Hepatocyte (in vitro differentiated cells): ENCODE results near the gene ALPG. TPM values are rescaled to one million over a fixed set of nuclear protein-coding genes. Genes with fewer than 3 reads are reported as not detected.

Experiments used
- DNase-seq: peaks from one replicate; pipeline ENCODE4 v3.0.0-alpha.2; 2016; ENCODE audit warnings: low spot score
- H2AFZ ChIP-seq: fragments of 200-600 bp; sonication (generic); 2 replicates; pipeline ENCODE4 v1.6.0; 2016; ENCODE audit warnings: antibody characterized with exemption, mild to moderate bottlenecking
- H3K27ac ChIP-seq: fragments of 200-600 bp; sonication (generic); 2 replicates; pipeline ENCODE4 v1.5.1; 2016; ENCODE audit warnings: mild to moderate bottlenecking
- H3K27me3 ChIP-seq: fragments of 200-600 bp; sonication (generic); 2 replicates; pipeline ENCODE4 v1.6.1; 2016
- H3K36me3 ChIP-seq: fragments of 200-600 bp; sonication (generic); replicated peaks from 2 replicates; pipeline ENCODE4 v1.5.1; 2016; ENCODE audit warnings: low read depth; ENCODE audit not compliant: insufficient read depth
- H3K4me1 ChIP-seq: fragments of 200-600 bp; sonication (generic); 2 replicates; pipeline ENCODE4 v1.5.1; 2016; ENCODE audit warnings: mild to moderate bottlenecking, moderate library complexity; ENCODE audit not compliant: insufficient read depth
- H3K4me2 ChIP-seq: fragments of 200-600 bp; sonication (generic); 2 replicates; pipeline ENCODE4 v1.6.0; 2016
- H3K4me3 ChIP-seq: fragments of 200-600 bp; sonication (generic); 2 replicates; pipeline ENCODE4 v1.5.1; 2016; ENCODE audit warnings: mild to moderate bottlenecking
- H3K79me2 ChIP-seq: fragments of 200-600 bp; sonication (generic); 2 replicates; pipeline ENCODE4 v1.6.0; 2017; ENCODE audit warnings: mild to moderate bottlenecking
- H3K9me2 ChIP-seq: fragments of 200-600 bp; sonication (generic); replicated peaks from 2 replicates; pipeline ENCODE4 v1.6.0; 2017; ENCODE audit warnings: mild to moderate bottlenecking; ENCODE audit not compliant: insufficient read depth
- H3K9me3 ChIP-seq: fragments of 200-600 bp; sonication (generic); 2 replicates; pipeline ENCODE4 v1.5.1; 2016; ENCODE audit warnings: low read depth, mild to moderate bottlenecking
- H4K20me1 ChIP-seq: fragments of 200-600 bp; sonication (generic); 2 replicates; pipeline ENCODE4 v1.6.0; 2016; ENCODE audit warnings: mild to moderate bottlenecking; ENCODE audit not compliant: insufficient read depth, poor library complexity, severe bottlenecking
- CTCF ChIP-seq: fragments of 200-600 bp; sonication (generic); IDR thresholded peaks from 2 replicates; pipeline ENCODE4 v1.5.1; 2016; ENCODE audit warnings: antibody characterized with exemption, mild to moderate bottlenecking; ENCODE audit not compliant: poor library complexity
- EZH2 ChIP-seq: fragments of 200-600 bp; sonication (generic); IDR thresholded peaks from 2 replicates; pipeline ENCODE4 v1.6.1; 2016; ENCODE audit warnings: antibody characterized with exemption, mild to moderate bottlenecking, borderline replicate concordance
- EZH2phosphoT487 ChIP-seq: fragments of 200-600 bp; sonication (generic); IDR thresholded peaks from one replicate; pipeline ENCODE4 v1.6.1; 2018; ENCODE audit warnings: antibody characterized with exemption, mild to moderate bottlenecking, low read depth, moderate library complexity; ENCODE audit not compliant: unreplicated experiment, severe bottlenecking
- WGBS: methylation state at CpG from one replicate; pipeline ENCODE4 v1.1.6; 2016; ENCODE audit warnings: low lambda C conversion rate; ENCODE audit errors: missing lambda C conversion rate; 5-methylcytosine and 5-hydroxymethylcytosine counted together
- polyA plus RNA-seq: library from polyadenylated mRNA; unstranded; fragments of >200 nt; fragmentation: Nextera tagmentation; extraction: Ambion mirVana; gene quantifications from 2 replicates; pipeline ENCODE4 v1.2.1, GENCODE V29; 2016
- total RNA-seq: library from RNA; depleted of rRNA; stranded (reverse); fragments of >200 nt; gene quantifications from 2 replicates; pipeline ENCODE4 v1.2.3, GENCODE V29; 2014

ALPG gene
- total and polyA plus RNA-seq, 2 experiments from 2014 or later = 0.08 to 1.5 TPM

- no peak for DNase-seq
- H3K27ac ChIP-seq = no peak overlapping the region
- no peaks in the 10 kb centered on the region for H3K9me2 ChIP-seq
- no peak overlapping the region for H3K4me2 ChIP-seq
- H3K9me3 ChIP-seq = no peaks in the 10 kb centered on the region
- TF ChIP-seq EZH2 = no peak
- no peak for TF ChIP-seq CTCF
- TF ChIP-seq EZH2phosphoT487 = no peak
- H3K4me1 ChIP-seq = peaks cover 22% of the 10 kb centered on the region
- H3K27me3 ChIP-seq = peaks cover 66% of the 10 kb centered on the region
- no peak overlapping the region for H3K4me3 ChIP-seq
- no peaks in the 10 kb centered on the region for H3K79me2 ChIP-seq
- WGBS = 80% methylated on average over 5 of the region's 5 CpGs
- no peak overlapping the region for H2AFZ ChIP-seq
- no peaks in the 10 kb centered on the region for H4K20me1 ChIP-seq
- H3K36me3 ChIP-seq = no peaks in the 10 kb centered on the region
Observed at GRCh38 chr2:232417489-232417888, 10.8 kb downstream of the ALPG start.

DNA sequence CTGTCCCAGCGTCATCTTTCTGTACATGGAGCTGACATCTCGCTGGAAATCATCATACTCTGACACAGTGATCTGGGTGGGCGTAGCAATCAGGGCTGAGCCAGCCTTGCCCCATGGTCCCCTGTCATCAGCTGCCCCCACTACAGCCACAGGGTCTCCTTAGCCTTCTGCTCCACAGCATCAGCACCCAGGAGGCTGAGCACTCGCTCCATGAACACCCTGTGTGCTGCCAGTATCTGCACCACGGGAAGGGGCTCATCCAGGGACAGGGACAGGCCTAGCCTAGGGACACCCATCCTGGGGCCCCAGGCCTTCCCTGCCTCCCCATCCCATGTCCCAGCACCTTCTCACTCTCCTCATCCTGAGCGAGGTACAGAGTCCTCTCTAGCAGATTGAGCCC, 11.4 kb downstream of the ALPG start:
- Histone ChIP-seq H3K4me1 (peaks cover 22% of the 10 kb centered on the region), H4K20me1 (no peaks in the 10 kb centered on the region), H3K9me2 (no peaks in the 10 kb centered on the region), H3K4me2 (peak overlapping the region; percentile 98), H3K27ac (no peak overlapping the region), H3K36me3 (no peaks in the 10 kb centered on the region), H3K27me3 (peaks cover 69% of the 10 kb centered on the region), H3K79me2 (no peaks in the 10 kb centered on the region), H2AFZ (no peak overlapping the region), H3K4me3 (no peak overlapping the region), H3K9me3 (no peaks in the 10 kb centered on the region)
- TF ChIP-seq EZH2 = no peak
- TF ChIP-seq EZH2phosphoT487 = no peak
- TF ChIP-seq CTCF = no peak
- WGBS = 84% methylated on average over 5 of the region's 6 CpGs
- no peak for DNase-seq

DNA sequence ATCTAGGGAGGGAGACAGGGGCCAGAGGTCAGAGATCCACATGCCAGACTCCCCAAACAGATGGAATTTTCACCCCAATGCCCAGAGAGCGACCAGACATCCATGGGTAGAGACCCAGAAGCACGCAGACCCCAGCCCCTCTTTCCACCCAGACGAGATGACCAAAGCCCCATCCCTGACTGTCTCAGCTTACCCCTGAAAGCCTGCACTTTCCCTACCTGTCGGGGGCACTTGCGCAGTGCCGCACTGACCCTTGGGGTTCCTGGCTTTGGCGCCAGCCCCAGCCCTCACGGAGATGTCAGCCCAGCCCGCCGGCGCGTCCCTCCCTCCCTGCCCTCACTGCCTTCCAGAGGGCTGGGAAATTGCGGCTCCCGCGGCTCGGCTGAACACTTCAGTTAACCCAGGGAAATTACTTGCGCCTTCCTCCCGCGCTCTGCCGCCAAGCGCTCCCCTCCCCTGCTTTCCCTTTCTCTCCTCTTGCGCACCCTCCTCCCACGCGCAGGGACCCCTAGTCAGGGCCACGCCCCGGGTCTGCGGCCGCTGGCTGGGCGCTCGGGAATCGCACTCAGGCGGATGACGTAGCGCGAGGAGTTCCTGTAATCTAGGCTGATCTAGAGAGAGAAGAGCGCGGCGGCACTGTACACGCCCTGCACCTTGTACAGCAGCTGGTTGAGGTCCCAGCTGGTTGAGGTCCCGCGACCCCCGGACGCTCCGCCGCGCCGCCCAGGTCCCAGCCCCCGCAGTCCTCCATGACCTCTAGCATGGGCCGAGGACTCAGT, 12.0 kb downstream of the ALPG start:
- no peaks in the 10 kb centered on the region for H4K20me1 ChIP-seq
- no peaks in the 10 kb centered on the region for H3K79me2 ChIP-seq
- peaks cover 66% of the 10 kb centered on the region for H3K27me3 ChIP-seq
- H3K9me2 ChIP-seq = no peaks in the 10 kb centered on the region
- peaks cover 22% of the 10 kb centered on the region for H3K4me1 ChIP-seq
- H3K36me3 ChIP-seq = no peaks in the 10 kb centered on the region
- TF ChIP-seq CTCF = no peak
- peak; percentile 76 for TF ChIP-seq EZH2phosphoT487
- H3K27ac ChIP-seq = no peak overlapping the region
- 6% methylated on average over 35 of the region's 49 CpGs for WGBS
- H3K4me2 ChIP-seq = peak overlapping the region; percentile 98
- H3K4me3 ChIP-seq = peak overlapping the region; percentile 14
- no peaks in the 10 kb centered on the region for H3K9me3 ChIP-seq
- peak; percentile 71 for DNase-seq
- peak overlapping the region; percentile 7 for H2AFZ ChIP-seq
